ENCODE results near the gene TVP23B.
"Not testable (repeated sequence)": the region's sequence is repeated elsewhere in the genome, so short reads cannot be mapped to it uniquely, and the experiment has no call there.

Gene TVP23B

GRCh38 chr17:18780991-18781718 is at the start of gene TVP23B:
Gene TVP23B (plus strand): TSS chr17:18781183. CDS start chr17:18781294, 111 bp downstream.
- peak; percentile 98 for DNase-seq

GRCh38 chr17:18732438-18732837 is 48.5 kb upstream of the TVP23B start:
- not testable (repeated sequence) for DNase-seq

DNA sequence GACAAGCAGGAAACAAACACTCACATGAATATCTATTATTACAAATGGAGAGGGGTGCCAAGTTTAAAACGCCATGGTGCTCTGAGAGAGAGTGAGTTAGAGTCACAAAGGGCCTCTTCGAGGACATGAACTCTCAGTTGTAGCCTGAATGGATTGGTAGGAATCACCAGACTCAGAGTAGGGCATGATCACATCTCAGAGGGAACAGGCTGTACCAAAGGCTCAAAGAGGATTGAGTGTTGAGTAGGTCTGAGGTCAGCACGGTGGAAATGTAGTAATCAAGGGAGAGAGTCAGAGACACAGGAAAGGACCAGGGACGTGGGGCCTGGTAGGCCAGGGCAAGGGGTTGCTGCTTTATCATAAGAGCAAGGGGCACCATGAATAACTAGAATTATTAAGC is 47.6 kb upstream of the TVP23B start:
- DNase-seq = peak; percentile 27

GRCh38 chr17:18739616-18740391 is 41.2 kb upstream of the TVP23B start:
- DNase-seq = not testable (repeated sequence)

DNA sequence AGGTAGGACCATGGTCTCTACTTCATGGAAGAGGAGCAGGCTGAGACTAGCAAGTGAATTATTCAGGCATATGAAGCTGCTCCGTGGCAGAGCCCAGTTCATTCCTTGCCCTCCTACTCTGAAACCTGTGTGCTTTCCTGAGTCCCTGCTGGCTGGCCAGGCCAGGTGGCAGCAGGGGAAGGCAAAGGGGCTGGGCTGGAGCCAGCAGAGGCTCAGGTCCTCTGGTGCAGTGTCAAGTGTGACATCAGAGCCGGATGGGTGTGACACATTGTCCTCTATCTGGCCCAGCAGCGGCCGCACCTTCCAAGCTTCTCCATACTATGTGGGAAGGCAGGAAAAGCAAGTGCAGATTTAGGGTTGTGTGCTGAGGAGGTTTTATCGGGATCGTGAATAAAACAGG is 39.8 kb upstream of the TVP23B start:
- not testable (repeated sequence) for DNase-seq

DNA sequence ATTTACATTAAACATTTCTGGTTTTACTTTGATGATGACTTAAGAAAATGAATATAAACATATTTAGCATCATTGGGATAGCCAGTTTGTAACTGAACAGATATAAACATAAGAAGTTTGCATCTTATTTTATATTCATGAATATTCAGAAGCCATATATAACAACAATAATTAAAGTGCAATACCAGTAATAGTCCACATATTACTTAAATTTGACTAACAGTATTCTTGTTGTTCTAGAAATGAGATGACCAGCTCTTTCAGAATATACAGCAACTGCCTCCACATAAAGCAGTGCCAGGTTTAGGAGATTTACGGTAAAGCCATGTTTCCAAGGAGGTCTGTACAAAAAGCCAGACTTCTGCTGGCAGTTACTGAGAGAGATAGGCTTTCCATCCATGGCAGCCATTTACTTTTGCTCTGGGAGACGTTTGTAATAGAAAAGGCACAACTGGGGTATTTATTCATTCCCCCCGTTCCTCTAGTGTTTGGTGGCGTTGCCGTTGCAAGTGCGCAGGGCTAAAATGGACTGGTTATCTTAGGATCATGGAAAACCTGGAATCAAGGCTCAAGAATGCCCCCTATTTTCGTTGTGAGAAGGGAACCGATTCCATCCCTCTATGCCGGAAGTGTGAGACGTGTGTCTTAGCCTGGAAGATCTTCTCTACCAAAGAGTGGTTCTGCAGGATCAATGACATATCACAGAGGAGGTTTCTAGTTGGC is 37.1 kb upstream of the TVP23B start, which contains the start of gene FBXW10:
TSS of gene FBXW10 (plus strand) at position 356 of the 723 bp plus-strand sequence. CDS start at position 547, 191 bp downstream.
- not testable (repeated sequence) for DNase-seq

GRCh38 chr17:18744726-18745125 is 36.3 kb upstream of the TVP23B start:
- DNase-seq = not testable (repeated sequence)

DNA sequence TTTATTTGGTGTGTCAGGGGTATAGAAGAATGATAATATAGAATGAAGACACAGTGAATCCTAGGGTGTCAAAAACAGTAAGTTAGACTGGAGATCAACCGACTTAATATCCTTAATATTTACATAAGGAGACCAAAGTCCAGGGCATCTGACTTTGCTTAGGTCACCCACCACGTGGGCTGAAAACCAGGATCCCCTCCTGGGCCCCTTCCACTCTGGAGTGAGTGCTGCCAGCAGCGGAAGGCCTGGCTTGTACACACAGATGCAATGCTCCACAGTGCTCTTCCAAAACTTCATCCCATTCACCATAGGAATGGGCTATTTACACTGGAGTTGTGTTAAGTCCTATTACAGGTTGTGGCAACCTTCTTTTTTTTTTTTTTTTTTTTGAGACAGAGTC is 34.4 kb upstream of the TVP23B start:
- DNase-seq = not testable (repeated sequence)

GRCh38 chr17:18747501-18747900 is 33.5 kb upstream of the TVP23B start:
- DNase-seq = not testable (repeated sequence)

GRCh38 chr17:18750242-18750641 is 30.7 kb upstream of the TVP23B start:
- not testable (repeated sequence) for DNase-seq

GRCh38 chr17:18753829-18754409 is 27.1 kb upstream of the TVP23B start:
- not testable (repeated sequence) for DNase-seq

- not testable (repeated sequence) for DNase-seq
Observed at GRCh38 chr17:18755969-18756368, 25.0 kb upstream of the TVP23B start.

DNA sequence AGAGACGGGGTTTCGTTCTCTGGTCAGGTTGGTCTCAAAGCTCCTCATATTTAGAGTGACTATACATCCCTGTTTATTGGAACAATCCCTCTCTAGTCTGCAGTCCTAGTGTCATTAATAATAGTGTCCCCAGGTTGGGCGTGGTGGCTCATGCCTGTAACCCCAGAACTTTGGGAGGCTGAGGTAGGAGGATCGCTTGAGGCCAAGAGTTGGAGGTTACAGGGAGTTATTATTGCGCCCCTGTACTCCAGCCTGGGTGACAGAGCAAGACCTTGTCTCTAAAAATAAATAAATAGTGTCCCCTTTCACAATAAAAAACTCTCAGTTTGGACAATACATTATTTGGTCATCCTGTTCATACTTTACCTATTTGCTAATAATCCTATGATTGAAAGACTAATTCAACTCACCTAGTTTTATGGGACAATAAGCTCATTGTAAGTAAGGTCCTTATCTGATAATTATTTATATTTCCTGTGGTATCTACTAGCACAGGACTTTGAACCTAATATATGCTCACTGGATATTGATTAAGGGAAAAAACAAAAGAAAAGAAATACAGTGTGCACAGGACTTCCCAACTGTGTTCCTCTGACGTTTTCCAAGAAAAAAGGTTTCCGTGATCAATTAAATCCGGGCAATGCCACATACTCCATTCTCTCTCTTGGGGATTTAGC is 23.5 kb upstream of the TVP23B start:
- not testable (repeated sequence) for DNase-seq

- DNase-seq = not testable (repeated sequence)
Observed at GRCh38 chr17:18758344-18758743, 22.6 kb upstream of the TVP23B start.

GRCh38 chr17:18760221-18760620 is 20.8 kb upstream of the TVP23B start:
- not testable (repeated sequence) for DNase-seq

DNA sequence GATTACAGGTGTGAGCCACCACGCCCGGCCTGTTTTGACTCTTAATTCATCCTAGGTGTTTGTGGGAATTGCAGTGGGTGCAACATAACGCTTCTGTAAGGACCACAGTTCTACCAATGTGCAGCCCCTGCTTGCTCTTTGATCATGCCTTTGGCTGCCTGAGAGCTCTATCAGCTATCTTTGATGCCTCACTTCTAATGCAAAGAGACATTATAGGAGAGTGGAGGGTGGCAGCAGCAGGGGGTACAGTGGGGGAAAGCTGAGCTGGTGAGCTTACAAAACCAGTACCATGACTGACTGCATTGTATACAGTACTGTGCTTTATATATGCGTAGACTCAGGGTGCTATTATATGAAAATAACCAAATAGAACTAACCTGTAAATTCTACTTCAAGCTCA is 10.4 kb upstream of the TVP23B start:
- not testable (repeated sequence) for DNase-seq

- DNase-seq = not testable (repeated sequence)
Observed at GRCh38 chr17:18771066-18771465, 9.9 kb upstream of the TVP23B start.

GRCh38 chr17:18772471-18772870 is 8.5 kb upstream of the TVP23B start:
- DNase-seq = no peak

DNA sequence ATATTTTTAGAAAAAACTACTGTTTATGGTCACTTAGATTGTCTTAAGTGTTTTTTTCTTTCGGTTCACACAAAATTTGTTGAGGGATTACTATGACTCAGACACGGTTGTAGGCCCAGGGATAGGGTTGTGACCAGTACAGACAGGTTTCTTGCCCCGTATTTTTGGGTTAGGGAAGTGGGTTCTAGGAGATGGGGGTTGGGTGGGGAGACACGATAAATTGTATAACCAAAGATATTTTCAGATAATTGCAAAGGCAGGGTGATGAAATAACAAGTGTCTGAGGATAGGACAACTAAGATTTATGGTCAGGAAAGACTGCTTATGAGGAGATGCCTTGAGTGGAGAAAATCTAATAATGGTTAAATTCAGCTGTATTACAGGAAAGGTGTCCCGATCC is 822 bp downstream of the TVP23B start:
- not testable (repeated sequence) for DNase-seq

DNA sequence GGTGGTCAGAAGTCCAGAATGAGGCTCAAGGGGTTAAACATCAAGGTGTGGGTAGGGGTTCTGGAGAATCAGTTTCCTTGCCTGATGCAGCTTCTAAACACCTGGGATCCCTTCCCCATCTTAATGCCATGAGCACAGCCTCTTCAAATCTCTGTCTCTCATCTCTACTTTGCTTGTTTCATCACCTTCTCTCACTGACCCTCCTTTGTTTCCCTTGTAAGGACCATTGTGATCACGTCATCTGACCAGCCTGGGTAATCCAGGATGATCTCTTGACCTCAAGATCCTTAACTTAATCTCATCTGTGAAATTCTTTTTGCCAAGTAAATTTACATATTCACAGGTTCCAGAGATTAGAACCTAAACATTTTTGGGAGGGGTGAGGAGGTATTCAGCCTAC is 5.0 kb downstream of the TVP23B start:
- not testable (repeated sequence) for DNase-seq

DNA sequence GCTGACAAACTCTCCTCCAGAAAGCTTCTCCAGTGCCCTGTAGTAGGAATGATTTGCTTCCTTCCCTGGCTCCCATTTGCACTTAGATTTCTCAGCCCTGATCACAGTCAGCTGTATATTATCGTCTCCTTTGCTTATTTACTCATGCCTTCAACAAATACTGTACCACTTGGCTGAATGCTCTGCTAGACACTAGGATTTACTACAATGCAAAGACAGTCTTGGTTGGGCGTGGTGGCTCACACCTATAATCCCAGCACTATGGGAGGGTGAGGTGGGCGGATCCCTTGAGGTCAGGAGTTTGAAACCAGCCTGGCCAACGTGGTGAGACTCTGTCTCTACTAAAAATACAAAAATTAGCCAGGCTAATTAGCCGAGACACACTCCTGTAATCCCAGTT is 5.9 kb downstream of the TVP23B start:
- not testable (repeated sequence) for DNase-seq

DNA sequence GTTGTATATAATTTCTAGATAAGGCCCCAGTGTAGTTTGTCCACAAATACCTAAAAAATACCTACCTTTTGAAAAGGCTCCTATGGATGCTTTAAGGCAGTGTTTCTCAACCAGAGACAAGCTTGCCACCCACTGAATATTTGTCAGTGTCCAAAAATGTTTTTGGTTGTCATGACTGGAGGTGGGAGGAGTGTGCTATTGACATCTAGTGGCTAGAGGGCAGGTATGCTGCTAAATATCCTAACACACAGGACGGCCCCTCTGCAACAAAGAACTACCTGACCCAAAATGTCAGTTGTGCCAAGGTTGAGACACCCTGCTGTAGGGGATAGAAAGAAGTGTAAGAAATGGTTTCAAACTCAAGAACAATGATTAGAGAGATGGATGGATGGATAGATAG is 10.4 kb downstream of the TVP23B start:
- DNase-seq = not testable (repeated sequence)

Measured in suppressor macrophage treated with lipopolysaccharide for 4 hours (primary cell).